ENCODE measurements around the gene GRIN1.

DNA sequence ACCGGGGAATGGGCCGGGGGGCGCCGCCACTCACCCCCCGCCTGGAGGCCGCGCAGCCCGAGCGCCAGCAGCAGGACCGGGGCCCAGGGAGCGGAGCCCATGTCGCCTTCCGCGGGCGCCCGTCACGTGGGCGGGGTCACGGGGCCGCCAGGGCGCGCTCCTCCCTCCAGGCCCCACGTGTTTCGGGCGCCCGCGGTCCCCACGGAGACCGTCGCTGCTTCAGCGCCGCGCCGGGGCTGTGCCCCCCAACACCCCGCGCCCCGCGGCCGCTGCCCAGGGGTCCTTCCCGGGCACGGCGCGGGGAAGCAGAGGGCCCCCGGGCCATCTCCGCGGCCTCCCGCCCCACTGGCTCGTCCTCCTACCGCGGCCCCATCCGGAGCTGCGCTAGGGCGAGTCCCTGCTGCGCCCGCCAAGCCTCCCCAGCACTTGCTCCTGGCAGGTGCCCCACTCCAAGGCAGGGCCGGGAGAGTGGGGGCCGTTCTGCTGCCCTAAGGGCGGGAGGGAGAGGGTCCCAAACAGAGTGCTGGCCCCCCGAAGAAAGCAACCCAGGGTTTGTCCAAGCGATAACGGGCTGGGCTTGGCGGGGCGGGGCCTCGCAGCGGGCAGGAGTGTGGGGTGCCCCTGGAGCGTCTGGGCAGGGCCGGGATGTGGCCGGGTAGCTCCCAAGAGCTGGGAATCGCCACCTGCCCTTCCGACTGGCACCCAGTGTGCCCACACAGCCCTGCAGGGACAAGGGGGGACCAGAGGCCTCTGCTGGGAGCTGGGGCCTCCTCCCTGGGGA is 24.2 kb upstream of the GRIN1 start, which contains the start of gene DPP7:
- TF ChIP-seq EZH2 (IDR thresholded peaks at IDR 0.05; ENCODE audit: borderline replicate concordance, insufficient read depth, low read depth, low read length, poor library complexity, severe bottlenecking): no peak
- TF ChIP-seq CTCF (IDR thresholded peaks at IDR 0.05): no peak
